ENCODE data around the gene CDHR3.

Gene CDHR3

GRCh38 chr7:106068986-106069385 lies 105.9 kb downstream of the CDHR3 start:
- no peak for DNase-seq

DNA sequence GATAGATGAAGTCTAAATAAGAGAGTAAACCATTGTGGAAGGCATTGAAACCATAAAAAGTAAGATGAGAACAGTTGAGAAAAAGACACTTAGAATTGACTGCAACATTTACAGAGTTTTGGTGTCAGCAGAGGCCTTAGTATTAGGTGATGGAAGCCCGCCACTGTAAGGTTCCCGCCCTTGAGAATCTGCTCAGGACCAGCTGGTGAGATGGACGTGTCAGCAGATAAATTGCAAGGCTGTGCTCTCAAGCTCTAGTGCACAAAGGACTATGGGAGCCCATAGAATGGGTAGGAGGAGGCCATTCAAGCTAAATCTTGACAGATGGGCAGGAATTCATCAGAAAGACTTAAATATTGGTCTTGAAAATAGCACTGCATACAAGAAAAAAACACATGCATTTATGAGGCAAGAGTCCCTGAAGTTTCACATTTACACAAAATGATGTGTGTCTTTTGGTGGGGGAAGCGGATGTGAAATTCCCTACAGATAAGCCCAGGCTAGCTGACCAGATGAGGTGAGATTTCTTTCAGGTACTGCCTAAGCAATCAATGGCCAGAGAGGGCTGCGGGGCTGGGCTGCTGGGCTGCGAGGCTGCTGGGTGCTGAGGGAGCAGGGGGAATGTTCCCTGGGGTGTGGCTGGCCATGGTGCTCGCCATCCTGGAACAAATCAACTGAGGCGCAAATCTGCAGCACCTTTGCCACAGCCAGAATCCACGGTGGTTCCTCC lies 106.6 kb downstream of the CDHR3 start:
- no peak for DNase-seq

- no peak for DNase-seq
Measured at GRCh38 chr7:106070201-106070551, 107.1 kb downstream of the CDHR3 start.

- no peak for DNase-seq
Measured at GRCh38 chr7:106070567-106071254, 107.6 kb downstream of the CDHR3 start.

DNA sequence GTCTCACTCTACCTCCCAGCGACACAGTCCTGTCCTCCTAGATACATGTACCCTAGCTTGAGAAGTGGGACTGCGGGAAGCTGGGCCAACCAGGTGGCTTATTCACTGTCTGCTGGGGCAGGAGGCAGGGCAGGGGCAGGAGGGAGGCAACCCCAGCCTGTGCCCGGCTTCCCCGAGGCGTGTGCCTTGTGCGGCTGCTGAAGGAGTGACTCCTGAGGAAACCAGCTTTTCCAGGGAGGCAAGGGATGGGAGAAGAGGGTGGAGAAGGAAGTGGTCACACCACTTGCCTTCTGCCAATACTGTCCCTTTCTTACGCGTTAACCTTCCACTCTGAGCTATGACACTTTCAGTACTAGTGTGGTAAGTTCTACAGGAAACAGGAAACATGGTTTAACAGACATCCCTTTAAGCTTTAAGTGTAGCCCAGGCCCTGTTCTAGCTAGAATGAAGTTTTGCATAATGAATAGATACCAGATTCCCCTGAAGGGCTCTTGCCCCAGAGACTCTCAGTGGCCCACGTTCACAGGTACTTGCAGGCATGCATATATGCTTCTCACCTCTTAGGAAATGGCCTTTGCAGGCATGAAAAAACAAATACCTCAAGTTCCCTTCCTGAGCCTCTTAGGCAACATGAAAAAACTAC lies 108.4 kb downstream of the CDHR3 start:
- DNase-seq, result peak; percentile 79

DNA sequence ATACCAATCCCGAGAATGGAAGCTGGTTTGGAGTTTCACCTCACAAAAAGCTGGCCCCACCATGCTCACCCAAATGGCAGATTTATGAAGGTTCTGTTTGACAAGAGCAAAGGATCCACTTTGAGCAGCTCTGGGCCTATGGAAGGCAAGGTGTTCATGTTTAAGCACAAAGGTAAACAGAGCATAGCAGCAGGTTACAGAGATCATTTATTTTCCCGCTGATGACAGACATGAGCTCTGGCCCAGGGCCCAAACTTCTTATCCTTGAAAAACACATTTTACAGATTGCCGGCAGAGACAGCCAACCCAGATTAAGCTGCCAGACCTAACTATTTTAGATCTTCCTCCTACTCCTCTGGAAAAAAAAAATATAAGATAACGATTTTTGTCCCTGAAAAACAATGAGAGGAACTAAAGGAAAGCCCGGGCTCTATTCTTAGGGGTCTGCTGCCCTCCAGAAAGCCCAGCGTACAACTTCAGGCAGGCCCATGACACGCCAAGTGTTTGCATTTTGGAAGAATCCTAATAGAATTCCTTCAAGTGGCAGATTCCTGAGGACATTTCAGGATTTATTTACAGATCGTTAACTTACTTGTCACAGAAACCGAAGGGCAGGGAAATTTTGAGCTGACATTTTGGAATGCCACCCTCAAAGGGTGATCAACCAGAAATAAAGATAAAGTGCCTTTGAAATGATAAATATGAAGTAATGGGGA lies 109.1 kb downstream of the CDHR3 start:
- DNase-seq, result no peak

- no peak for DNase-seq
Measured at GRCh38 chr7:106072715-106073091, 109.6 kb downstream of the CDHR3 start.

- no peak for DNase-seq
Measured at GRCh38 chr7:106073701-106074100, 110.6 kb downstream of the CDHR3 start.

DNA sequence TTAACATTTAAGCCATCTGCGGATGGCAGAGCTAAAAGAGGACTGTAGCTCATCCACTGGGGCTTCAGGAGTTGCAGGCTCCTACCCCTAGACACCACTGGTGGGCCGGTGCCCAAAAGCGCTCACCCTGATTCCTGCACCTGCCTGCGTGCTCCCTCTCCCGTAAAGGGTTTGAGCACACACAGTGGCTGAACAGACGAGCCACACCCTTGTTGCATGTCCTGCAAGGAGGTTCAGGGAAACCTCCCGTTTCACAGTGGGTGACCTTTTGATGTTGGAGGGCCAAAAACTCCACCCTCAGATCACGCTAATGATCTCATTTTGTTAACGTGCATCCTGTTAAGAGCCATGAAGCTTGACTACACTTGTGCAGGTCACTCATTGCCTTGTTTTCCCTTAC lies 111.2 kb downstream of the CDHR3 start:
- DNase-seq, result no peak

DNA sequence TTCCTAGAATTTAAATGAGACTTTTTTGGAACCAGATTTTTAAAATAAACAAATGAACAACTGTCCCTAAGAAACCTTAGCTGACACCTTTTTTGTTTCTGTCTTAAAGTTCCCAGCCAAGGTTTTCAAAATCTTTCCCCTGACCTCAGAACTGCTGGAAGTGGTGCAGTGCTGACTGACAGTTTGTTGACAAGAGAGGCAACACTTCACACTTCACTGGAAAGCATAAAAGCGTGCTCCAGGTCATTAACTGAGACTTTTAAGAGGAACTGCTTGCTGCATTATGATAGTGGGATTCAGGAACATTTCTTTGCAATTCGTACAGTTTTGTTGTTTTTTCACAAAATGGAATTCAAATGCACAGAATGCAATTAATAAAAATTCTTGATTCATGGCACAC lies 112.9 kb downstream of the CDHR3 start:
- no peak for DNase-seq

GRCh38 chr7:106076537-106076936 lies 113.5 kb downstream of the CDHR3 start:
- DNase-seq, result no peak

GRCh38 chr7:106080300-106080987 lies 117.4 kb downstream of the CDHR3 start:
- no peak for DNase-seq

DNA sequence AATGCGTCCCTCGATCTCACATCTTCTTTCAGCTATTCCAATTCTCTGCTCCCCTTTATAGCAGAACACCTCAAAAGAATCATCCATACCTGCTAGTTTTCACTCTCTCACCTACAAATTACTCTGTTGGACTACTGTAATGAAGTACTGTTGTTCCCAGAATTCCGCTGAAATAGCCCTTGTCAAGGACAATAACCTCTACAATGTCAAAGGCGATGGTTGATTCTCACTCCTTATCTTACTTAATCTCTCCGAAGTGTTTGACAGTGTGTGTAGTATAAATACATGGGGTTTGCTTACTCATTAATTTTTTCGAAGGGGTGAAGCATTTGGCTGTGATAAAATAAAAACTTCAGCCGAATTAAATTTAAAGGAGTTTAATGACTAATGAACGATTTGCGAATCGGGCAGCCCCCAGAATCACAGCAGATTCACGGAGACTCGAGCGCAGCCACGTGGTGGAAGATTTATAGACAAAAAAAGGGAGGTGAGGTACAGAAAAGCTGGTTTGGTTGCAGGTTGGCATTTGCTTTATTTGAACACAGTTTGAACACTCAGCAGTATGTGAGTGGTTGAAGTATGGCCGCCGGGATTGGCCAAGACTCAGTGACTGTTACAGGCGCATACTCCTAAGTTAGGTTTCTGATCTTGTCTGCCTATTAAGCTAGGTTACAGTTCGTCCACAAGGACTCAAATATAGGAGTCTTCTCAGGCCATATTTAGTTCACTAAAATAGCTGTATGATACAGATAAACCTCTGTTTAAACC lies 119.2 kb downstream of the CDHR3 start:
- DNase-seq, result no peak

Data from activated CD8-positive, alpha-beta memory T cell treated with anti-CD3 and anti-CD28 coated beads for 24 hours (primary cell).